HUDEP-2 (cell line): ENCODE data around the gene PTPRK.
"Not testable (repeated sequence)": the region's sequence is repeated elsewhere in the genome, so short reads cannot be mapped to it uniquely, and the experiment has no call there.

Experiments
- DNase-seq, 76 experiments: peaks; one replicate each; lab custom pipeline; 2025; ENCODE audit not compliant: unreplicated experiment in 76 of 76; lab: John Stamatoyannopoulos, UW

Gene PTPRK

GRCh38 chr6:127990074-127990473 is 530.3 kb downstream of the PTPRK start:
- DNase-seq, result no peak

GRCh38 chr6:127980996-127981395 is 539.4 kb downstream of the PTPRK start:
- DNase-seq, result no peak

GRCh38 chr6:127978185-127978584 is 542.2 kb downstream of the PTPRK start:
- not testable (repeated sequence) for DNase-seq

GRCh38 chr6:127976796-127977195 is 543.6 kb downstream of the PTPRK start:
- no peak for DNase-seq

GRCh38 chr6:127976111-127976510 is 544.3 kb downstream of the PTPRK start:
- DNase-seq, result no peak

- no peak for DNase-seq
Observed at GRCh38 chr6:127972815-127973214, 547.6 kb downstream of the PTPRK start.

- no peak for DNase-seq
Observed at GRCh38 chr6:127971945-127972391, 548.4 kb downstream of the PTPRK start.

GRCh38 chr6:127971386-127971785 is 549.0 kb downstream of the PTPRK start:
- no peak for DNase-seq

- DNase-seq, result no peak
Observed at GRCh38 chr6:127969701-127970100, 550.7 kb downstream of the PTPRK start.

GRCh38 chr6:127968394-127968793 is 552.0 kb downstream of the PTPRK start:
- DNase-seq, result no peak

GRCh38 chr6:127967708-127968107 is 552.7 kb downstream of the PTPRK start:
- DNase-seq, result no peak

GRCh38 chr6:127966616-127967015 is 553.8 kb downstream of the PTPRK start:
- DNase-seq, result no peak

GRCh38 chr6:127963495-127963894 is 556.9 kb downstream of the PTPRK start:
- DNase-seq, result no peak

- no peak for DNase-seq
Observed at GRCh38 chr6:127959869-127960268, 560.5 kb downstream of the PTPRK start.

- no peak for DNase-seq
Observed at GRCh38 chr6:127956956-127957355, 563.4 kb downstream of the PTPRK start.

- DNase-seq, result no peak
Observed at GRCh38 chr6:127956260-127956888, 564.0 kb downstream of the PTPRK start.

- DNase-seq, result no peak
Observed at GRCh38 chr6:127954082-127954481, 566.3 kb downstream of the PTPRK start.

GRCh38 chr6:127952831-127953230 is 567.6 kb downstream of the PTPRK start:
- no peak for DNase-seq

GRCh38 chr6:127952176-127952575 is 568.2 kb downstream of the PTPRK start:
- DNase-seq, result no peak

GRCh38 chr6:127951172-127951917 is 569.1 kb downstream of the PTPRK start:
- DNase-seq, result no peak

- no peak for DNase-seq
Observed at GRCh38 chr6:127950566-127951145, 569.7 kb downstream of the PTPRK start.

GRCh38 chr6:127949251-127949650 is 571.1 kb downstream of the PTPRK start:
- DNase-seq, result no peak
